T-helper 22 cell (primary cell): ENCODE results near the gene C15orf39.
"Not testable (repeated sequence)": the region's sequence is repeated elsewhere in the genome, so short reads cannot be mapped to it uniquely, and the experiment has no call there.

Source experiments
- DNase-seq: peaks from one replicate; pipeline ENCODE4 v3.0.0-alpha.2; 2020; ENCODE audit warnings: low read depth

Gene C15orf39

DNA sequence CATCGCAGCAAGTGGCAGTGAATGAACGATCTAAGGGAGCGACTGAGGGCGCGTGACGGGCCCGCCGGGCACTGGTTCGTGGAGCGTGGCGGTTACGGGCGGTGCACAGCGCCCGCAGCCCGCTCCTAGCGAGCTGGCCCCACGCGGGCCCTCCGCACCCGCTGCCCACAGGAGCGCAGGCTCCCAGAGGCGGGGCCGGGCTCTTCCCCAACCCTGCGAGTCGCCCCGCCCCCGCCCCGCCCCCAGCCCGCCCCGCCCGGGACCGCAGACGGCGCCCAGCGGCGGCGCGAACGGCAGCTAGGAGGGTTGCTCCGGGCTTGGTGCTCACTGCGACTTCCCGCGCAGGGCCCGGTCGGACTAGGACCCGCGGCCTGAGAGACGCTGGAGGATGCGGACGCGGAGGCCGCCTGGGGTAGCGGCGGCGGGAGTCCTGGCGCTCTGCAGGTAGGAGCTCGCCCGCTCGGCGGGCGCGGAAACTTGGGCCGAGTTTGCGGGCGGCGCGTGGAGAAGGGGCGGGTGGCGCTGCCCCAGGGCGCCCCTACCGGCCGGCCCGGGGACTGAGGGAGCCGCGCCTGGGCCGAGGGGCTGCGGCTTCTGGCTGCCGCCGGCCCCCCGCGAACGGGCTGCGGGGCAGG, at the start of gene C15orf39:
Gene C15orf39, plus strand, starts transcription at position 267 of the 635 bp plus-strand sequence. CDS start 4,167 bp downstream, outside the sequence.
- DNase-seq = peak; percentile 62

DNA sequence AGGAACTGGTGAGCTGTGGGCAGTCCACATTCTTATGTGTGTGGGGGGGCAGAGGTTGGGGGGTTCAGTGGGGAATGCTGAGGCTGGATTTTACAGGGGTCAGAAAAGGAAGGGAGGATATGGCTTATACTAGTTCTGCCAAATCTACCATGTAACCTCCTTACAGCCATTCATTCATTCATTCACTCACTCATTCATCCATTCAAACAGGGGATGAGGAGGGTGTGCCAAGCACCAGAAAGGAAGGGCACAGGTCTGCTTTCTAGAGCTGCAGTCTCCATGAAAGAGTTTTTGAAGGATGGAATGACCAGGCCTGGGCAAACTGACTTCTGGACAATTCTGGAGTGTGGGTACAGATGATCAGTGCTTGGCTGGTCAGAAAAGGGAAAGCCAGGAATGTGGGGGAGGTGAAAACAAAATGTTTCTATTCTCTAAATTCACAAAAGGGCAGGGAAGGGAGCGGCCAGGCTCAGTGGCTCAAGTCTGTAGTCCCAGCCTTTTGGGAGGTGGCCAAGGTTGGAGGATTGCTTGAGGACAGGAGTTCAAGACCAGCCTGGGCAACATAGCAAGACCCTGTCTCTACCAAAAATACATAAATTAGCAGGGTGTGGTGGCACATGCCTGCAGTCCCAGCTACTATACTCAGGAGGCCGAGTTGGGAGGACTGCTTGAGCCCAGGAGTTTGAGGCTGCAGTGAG, 49.2 kb upstream of the C15orf39 start:
- DNase-seq = no peak

DNA sequence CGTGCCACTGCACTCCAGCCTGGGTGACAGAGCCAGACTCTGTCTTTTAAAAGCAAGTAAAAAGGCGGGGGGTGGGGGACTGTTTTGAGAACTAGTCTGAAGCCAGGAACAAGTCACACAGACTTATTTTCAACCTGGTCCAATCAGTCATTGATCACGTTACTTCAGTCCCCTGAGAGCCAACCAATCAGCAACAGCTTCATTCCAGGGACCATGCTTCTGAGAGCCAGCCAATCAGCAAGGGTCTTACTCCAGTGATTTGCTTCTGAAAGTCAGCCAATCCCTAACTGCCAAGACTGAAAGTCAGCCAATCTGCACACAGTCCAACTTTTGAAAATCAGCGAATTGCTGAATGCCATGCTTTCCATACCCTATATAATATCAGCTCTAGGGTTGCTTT, 48.6 kb upstream of the C15orf39 start:
- no peak for DNase-seq

DNA sequence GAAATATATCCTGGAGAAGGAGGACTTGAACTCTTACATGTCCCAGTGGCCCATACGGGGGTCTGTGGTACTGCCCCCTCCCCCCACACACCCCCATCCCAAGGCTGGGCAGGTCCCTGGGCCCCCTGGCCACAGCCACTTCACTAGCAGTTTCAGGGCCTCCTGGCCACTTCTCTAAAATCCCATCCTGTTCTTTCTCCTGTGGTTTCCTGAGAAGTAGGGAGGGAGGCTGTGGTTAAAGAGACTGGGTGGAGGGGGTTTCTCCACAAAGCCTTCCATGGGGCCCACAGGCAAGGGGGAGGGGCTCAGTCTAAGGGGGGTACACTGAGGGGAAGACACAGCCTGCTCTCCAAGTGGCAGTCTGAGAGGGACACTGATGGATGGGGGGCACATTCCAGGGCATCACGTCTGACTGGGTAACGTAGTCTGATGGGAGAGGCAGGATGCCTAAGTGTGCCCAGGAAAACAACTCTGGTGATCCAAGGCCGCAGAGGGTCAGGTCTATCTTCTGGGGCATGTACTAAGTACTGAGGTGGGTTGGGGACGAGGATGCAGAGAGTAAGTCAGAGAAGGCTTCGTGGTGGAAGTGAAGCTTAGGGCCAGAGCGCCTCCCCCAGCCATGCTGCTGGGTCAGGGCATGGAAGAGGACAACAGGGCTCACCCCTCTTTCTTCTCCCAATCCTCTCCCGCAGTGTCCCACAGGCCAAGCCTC, 48.0 kb upstream of the C15orf39 start:
- DNase-seq = no peak

DNA sequence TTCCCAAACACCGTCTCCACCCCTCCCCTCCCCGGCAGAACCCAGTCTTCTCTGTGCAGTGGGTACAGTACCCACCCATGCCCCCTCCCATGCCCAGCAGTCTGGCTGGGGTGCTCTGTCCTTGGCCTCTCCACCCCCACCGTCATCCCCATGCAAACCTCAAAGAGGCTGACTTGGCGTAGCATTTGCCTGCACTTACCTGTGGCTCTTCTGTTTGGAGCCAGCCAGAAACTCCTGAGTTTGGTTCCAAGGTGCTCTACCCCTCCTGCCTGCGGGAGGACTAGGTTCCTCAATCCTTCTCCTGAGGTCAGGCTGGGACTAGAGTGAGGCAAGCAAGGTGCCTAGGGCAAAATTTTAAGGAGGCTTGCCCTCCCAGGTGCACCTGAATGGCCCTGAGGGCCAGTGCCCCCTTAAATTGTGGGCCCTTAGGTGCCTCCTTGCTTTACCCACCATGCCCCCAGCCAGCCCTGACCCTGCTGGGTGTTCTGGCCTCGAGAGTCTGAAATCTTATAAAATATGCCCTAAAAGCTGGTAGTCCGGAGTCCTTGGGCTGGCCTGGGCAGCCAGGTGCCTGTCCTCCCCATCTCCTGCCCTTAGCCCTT, 47.1 kb upstream of the C15orf39 start:
- no peak for DNase-seq

DNA sequence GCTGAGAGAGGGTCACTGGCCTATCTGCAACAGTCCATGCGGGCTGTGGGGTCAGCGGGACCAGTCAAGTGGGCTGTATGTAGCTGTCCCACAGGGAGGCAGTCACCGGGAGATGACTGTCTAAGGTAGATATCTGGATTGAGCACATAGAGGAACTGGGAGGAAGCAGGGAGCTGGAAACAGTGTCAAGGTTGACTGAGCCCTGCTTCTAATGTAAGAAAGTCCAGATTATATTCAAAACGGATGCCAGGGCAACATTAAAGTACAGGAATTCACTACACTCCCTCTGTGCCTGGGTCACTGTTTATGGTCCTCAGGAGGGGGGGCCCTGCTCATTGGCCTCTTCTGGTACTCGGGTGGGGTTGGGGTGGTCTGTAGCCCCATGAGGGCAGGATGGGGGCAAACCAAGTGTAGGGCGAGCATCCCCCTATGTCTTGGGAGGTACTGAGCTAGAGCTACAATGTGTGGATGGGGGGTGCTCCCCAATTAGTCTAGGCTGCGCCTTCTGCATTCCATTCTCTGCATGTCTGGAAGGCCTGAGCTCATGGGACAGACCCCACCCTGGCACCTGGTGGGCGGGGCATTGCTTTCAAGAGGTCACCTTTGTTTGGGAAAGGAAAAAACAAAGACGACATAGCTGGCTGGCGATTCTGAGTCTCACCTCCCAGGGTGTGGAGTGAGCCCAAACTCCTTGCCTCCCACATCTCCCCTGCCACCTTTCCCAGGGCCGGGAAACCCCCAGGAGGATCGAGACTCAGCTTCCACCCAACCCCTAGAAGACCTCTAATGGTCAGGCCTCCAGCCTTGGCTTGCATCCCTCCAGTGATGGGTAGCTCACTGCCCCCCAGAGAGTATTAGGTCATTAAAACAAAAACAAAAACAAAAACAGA, 45.1 kb upstream of the C15orf39 start:
- no peak for DNase-seq

DNA sequence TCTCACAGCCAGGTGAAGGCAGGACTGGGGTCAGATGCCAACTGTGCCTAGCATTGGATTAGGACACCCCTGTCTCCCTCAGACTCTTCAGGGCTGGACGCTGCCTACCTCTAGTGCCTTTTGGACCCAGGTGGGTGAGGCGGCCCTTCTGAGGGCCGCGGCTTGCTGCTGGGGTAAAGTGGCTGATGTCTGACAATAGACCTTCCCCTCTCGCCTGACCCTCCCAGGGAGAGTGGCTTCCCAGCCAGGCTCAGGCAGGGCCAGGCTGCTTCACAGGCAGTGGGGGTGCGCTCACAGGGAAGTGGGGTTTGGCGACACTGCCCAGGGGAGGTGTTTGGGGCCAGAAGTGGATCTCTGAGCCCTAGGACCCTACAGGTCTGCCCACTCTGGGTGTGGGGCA, 43.3 kb upstream of the C15orf39 start:
- no peak for DNase-seq

DNA sequence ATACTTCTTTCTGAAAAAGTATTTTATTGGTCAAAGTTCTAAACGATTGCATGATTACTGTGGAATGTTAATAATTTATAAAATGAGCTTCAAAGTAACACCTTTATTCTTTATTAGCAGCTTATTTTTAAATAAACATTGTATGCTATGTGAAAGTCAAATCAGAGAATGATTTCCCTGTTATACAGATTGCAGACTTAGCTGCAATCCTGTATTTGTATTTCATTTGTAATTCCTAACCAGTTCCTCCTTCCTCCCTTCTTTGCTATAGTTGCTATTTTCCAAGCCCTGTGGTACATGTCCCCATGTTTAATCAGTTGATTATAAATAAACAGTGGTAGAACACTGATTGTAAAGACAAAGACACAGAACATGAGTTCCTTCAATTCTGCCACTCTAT, 42.4 kb upstream of the C15orf39 start:
- no peak for DNase-seq

DNA sequence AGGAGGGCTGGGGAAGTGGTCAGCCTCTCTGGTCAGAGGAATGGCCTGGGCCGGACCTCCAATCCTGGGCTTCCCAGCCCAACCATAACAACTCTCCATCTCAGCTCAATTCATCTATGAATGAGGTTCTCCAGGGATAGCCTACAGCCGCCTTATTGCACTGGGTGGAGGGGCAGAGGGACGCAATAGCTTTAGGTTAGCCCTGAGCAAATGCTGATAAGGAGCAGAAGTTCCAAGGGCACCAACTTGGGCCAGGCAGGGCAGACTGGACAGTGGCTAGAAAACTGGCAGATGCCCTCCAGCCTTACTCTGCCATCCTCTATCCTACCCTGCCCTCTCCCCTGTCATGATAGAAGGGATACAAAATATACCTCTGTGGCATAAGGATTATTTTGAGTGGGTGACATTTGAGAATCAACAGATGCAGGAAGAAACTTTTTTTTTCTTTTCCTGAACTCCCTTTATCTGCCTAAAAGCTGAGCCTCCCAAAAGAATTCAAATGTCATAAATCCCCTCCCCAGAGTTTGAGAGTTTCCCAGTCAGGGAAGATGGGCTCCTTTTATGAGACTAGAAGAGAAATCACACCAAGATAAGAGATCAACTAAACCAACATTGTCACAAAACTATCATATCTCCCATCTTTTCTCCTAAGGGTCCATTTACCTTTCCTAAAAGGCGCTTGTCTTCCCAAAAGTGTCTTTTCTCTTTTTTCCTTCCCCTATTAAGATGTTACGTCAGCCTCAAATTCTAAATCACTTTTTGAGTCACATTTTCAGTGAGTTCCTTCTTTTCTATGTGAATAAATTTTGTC, 40.4 kb upstream of the C15orf39 start:
- DNase-seq = no peak

DNA sequence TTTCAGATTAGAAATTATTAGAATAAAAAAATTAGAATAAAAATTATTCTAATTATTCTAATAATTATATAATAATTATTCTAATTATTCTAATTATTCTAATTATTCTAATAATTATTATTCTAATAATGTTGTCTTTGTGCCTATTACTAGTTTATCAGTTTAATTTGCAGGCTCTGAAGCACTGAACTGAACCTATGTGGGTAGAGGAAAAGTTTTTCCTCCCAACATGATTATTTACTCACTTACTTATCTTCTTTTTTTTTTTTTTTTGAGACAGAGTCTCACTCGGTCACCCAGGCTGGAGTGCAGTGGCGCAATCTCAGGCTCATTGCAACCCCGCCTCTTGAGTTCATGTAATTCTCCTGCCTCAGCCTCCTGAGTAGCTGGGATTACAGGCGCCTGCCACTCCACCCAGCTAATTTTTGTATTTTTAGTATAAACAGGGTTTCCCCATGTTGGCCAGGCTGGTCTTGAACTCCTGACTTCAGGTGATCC, 39.7 kb upstream of the C15orf39 start:
- DNase-seq = no peak

DNA sequence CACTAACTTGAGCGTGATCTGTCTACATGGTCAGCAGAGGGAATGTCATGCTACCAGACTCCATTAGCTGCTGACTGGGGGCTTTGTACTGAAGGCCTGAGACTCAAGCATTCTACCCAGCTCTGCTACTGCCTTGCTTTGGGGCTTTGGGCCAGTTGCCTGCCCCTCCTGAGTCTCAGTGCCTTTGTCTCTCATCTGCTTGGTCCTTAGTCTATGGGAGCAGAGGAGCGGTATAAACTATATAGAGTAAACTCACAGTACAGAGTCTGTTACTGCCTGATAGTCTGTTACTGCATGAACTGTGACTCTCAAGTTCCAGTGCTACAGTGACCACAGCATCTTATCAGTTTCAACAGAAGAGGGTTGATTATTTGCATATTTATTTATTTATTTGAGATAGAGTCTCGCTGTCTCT, 38.5 kb upstream of the C15orf39 start:
- DNase-seq = no peak

DNA sequence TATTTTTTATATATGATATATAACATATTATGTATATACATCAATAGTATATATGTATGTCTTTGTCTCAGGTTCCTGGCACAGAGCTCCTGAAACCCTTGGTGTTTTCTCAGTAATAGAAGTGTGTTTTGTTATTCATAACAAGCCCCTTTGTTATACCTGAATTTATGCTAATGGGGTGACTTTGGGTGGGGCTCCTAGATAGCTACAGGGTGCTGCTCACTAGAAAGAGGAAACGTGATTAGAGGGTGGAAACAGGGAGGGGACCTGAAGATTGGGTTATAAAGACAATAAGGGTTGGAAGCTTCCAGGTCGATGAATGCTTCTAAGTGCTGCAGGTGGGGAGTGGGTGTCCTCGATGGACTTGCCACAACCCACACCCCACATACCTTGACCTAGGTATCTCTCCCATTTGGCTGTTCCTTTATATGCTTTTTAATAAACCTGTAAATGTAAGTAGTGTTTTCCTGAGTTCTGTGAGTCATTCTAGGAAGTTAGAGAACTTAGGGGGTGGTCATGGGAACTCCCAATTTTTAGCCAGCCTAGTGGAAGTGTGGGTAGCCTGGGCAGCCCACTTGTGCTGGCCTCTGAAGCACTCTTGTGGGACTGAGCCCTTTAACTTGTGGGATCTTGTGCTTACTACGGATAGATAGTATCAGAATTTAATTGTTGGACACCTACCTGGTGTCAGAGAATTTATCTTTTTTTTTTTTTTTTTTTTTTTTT, 36.9 kb upstream of the C15orf39 start:
- DNase-seq = no peak

DNA sequence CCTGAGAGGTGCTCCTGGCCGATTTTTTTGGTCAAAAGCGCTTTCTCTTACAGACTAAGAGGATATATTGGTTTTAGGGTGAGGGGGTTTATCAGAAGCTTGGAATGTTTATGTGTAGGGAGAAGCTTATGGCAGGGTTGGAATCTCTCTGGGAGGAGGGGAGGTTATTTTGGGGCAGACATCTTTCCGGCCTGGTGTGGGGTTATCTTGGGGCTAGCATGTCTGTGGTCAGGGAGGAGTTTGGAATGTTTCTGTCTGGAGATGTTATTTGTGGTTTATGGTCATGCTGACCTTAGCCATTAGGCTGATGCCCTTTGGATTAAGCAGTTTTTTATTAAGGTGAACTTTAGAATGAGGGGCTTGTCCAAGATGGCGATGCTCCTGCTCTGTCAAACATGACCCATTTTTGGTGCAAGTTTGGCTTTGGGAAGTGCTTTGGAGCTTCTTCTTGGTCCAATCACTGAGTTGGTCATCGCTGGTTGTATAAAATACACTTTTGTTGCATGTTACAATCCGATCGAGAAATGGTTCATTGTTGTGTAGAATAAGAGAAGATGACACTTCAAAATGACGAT, 35.1 kb upstream of the C15orf39 start:
- not testable (repeated sequence) for DNase-seq

DNA sequence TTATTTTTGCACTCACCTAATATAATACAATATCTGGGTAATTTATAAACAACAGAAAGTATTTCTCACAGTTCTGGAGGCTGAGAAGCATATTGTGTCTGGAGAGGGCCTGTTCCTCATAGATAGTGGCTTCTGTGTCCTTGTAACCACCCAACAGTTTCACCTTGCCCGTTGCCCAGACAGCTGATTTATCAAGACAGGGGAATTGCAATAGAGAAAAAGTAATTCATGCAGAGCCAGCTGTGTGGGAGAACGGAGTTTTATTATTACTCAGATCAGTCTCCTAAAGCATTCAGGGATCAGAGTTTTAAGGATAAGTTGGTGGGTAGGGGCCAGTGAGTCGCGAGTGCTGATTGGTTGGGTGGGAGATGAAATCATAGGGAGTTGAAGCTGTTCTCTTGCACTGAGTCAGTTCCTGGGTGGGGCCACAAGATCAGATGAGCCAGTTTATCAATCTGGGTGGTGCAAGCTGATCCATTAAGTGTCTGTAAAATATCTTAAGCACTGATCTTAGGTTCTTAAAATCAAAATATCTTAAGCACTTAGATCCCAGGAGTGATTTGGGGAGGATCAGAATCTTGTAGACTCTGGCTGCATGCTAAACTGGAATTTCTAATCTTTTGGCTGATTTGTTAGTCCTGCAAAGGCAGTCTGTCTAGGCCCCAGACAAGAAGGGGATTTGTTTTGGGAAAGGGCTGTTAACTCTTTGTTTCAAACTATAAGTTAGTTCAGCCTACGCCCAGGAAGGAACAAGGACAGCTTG, 33.9 kb upstream of the C15orf39 start:
- no peak for DNase-seq

DNA sequence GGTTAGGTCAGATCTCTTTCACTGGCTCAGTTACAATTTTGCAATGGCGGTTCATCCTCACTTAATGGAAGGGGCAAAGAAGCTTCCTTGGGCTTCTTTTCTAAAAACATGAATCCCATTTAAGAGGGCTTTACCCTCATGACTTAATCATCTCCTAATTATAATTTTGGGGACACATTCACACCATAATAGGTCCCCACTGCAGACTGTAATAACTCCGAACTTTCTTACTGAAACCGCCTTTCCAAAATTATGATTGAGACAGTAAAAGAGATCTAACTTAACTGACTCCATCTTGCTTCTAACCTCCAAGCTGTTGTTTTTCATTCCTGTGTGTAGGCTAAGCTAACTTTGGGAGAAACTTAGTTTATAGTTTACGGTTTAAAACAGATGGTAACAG, 33.3 kb upstream of the C15orf39 start:
- DNase-seq = no peak

DNA sequence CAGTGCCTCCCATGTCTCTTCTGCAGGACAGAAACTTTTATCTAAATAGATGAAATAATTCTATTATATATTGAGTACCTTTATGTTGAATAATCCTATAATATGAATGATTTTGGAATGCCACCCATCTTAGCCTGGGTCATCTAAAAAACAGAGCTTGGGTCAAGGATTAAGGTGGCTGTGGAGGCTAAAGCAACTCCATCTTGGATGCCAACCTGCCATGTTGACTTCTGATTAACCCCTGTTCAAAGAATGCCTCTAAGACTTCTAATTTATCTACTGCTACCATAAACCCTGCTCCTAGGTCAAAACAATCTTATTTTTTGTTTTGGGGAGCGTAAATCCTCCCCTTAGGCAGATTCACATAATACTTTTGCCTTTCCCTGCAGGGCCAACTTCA, 31.5 kb upstream of the C15orf39 start:
- no peak for DNase-seq

DNA sequence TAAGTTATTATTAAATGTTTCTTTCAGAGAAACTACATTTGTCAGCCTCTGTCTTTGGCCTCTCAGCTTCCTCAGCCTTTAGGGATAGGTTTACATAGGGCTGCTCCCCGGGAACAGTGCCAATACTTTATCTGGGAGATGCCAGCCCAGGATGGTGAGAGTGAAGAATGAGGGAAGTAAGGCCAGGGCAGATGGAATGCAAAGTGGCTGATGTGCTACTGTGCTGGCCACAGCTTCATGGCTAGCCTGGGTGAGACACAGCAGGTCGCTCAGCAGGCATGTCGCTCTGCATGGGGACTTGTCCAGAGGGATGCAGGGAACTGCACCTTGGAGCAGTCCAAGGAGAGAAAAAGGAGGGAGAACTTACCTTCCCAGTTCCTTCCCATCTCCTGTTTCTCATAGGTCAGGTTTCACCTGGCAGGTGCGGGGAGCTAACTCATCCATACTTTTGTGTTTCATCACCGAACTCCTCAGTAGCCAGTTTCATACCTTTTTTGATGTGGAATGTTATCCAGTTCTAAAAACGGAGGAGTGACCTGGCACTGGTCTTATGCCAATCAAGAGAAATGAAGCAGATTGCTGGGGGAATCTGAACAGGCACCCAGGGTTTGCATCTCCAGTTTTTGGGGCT, 30.9 kb upstream of the C15orf39 start:
- no peak for DNase-seq

DNA sequence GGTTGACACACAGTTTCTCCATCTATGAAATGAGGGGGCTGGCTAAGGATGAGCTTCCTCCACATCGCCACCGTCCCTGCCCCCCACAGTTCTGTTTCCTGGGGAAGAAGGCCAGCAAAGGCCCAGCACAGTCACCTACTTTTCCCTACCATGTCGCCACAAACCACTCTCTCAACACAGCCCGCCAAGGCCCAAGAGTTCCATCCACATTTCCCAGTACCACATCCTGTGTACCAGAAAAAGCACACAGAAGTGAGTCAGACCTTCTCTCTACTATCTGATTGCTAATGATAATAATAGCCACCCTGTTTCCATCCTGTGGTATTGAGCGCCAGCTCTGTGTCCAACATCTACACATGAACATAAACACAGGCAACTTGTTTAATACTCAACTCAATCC, 30.3 kb upstream of the C15orf39 start:
- no peak for DNase-seq
